AG04449 (cell line): ENCODE measurements around the gene WDR47.

Source experiments
- CTCF ChIA-PET: fragments of 350-600 bp; formaldehyde crosslinking; extraction: SDS; loops from one replicate; lab custom pipeline; 2021; ENCODE audit warnings: antibody characterized with exemption; lab: Yijun Ruan, JAX
- POLR2A ChIA-PET: fragments of 400-600, 350-600 bp; formaldehyde crosslinking; extraction: SDS; loops from one replicate; lab custom pipeline; 2020; ENCODE audit warnings: antibody characterized with exemption, inconsistent platforms; lab: Yijun Ruan, JAX
- DNase-seq: peaks from one replicate; pipeline ENCODE4 v3.0.0-alpha.2; 2010; ENCODE audit warnings: low read depth, low spot score
- H3K4me3 ChIP-seq: 2 replicates; pipeline ENCODE4 v1.5.1; 2011; ENCODE audit warnings: low read depth, mild to moderate bottlenecking, control low read depth, low read length
- TF ChIP-seq, protein P1 (sequence below): IDR thresholded peaks from one replicate; pipeline ENCODE4 v1.5.1; 2011; ENCODE audit warnings: mild to moderate bottlenecking, moderate library complexity, low read length, control low read depth, inconsistent platforms; ENCODE audit not compliant: insufficient read depth; ENCODE audit errors: missing control alignments

The WDR47 gene

DNA sequence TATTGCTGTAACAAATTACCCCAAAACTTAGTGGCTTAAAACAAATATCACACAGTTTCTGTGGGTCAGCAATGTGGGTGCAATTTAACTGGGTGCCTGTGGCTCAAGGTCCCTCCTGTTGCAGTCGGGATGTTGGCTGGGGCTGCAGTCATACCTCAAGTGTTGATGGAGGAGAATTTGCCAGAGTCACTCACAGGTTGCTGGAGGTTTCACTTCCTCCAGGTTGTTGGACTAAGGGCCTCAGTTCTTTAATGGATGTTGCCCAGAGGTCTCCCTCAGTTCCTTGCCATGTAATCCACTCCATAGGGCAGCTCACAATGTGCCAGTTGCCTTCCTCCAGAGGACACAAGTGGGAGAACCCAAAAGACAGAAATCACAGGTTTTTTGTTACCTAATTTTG lies 36.4 kb upstream of the WDR47 start:
- ChIA-PET CTCF (interaction anchor here (1.1 to 1.5 kb wide), 2 partner anchors 9 to 22 kb away, joined by 3 to 6 read pairs; no protein-coding TSS in a partner anchor), POLR2A (no interaction called here)

DNA sequence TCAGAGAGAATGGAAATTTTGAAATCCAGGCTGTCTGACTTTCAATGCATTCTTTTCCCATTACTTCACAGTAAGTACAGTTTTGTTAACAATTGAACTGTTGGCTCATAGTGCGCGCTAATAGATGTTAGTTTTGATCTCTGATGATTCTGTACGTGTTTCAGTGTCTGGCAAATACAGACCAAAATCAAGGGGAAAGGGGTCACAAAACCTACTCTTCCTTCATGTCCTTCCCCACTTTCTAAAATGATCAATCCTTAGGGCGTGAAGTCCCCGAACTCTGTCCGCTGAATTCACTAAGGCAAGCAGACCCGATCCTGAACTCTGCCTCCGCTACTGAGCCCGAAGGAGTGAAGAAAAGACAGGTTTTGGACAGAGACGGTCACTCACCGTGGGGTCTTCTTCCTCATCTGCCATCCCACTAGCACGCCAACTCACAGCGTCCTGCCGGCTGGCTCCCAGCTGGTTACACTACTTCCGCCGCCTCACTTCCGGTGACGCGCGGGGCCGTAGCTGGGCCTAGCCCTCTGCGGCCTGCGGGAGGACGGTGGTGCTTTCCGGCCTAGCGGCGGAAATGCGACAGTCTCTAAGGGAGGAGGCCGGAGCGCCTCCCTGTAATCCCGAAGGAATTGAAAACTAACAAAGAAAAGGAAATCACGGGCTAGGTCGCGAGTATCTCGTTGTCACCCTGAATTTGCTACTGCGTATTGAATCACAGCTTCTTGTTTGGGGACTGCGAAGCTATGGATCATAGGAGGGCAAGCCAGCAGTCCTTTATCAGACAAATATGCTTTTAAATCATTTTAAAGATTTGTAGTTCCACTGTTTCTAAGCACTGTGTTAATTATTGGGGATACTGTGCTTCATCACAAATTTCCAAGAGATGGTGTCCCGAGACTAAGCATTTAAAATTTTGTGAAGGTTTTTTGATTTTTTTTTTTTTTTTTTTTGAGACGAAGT lies 33.9 kb upstream of the WDR47 start, which contains the start of gene TAF13:
Gene TAF13 (minus strand): TSS at position 473 of the 960 bp plus-strand sequence. CDS start 56 bp downstream, at position 417.
- CTCF ChIA-PET, result interaction anchor here (1.0 to 2.3 kb wide), 6 partner anchors 9 to 24 kb away, joined by 3 to 11 read pairs (median 4); partner anchors contain the start of gene TMEM167B
- POLR2A ChIA-PET, result interaction anchor here (0.5 to 1.5 kb wide), 11 partner anchors 11 to 363 kb away, joined by 3 to 12 read pairs (median 3); partner anchors contain the start of genes TMEM167B and WDR47

More for the DNA sequence above, 36.4 kb upstream of the WDR47 start:
- DNase-seq, result no peak
- TF ChIP-seq, protein P1, sequence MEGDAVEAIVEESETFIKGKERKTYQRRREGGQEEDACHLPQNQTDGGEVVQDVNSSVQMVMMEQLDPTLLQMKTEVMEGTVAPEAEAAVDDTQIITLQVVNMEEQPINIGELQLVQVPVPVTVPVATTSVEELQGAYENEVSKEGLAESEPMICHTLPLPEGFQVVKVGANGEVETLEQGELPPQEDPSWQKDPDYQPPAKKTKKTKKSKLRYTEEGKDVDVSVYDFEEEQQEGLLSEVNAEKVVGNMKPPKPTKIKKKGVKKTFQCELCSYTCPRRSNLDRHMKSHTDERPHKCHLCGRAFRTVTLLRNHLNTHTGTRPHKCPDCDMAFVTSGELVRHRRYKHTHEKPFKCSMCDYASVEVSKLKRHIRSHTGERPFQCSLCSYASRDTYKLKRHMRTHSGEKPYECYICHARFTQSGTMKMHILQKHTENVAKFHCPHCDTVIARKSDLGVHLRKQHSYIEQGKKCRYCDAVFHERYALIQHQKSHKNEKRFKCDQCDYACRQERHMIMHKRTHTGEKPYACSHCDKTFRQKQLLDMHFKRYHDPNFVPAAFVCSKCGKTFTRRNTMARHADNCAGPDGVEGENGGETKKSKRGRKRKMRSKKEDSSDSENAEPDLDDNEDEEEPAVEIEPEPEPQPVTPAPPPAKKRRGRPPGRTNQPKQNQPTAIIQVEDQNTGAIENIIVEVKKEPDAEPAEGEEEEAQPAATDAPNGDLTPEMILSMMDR, result no peak
- H3K4me3 ChIP-seq, result no peak overlapping the region

DNA sequence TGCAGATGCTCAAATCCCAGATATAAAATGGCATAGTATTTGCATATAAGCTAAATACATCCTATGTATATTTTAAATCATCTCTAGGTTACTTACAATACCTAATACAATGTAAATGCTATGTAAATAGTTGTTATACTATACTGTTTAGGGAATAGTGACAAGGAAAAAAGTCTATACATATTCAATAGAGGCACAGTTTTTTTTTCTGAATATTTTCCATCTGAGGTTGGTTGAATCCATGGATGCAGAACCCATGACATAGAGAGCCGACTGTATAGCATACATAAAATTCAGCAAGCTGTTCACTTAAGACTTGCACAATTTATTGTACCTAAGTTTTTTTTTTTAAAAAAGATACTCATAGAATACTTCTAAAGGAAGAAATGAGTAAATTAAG lies 27.4 kb upstream of the WDR47 start:
- CTCF ChIA-PET, result no interaction called here
- POLR2A ChIA-PET, result no interaction called here
- no peak overlapping the region for H3K4me3 ChIP-seq
- TF ChIP-seq, protein P1, result no peak
- no peak for DNase-seq

More for the DNA sequence above, 33.9 kb upstream of the WDR47 start, which contains the start of gene TAF13:
- peak within 1 kb of the TSS; percentile 87 for H3K4me3 ChIP-seq
- TF ChIP-seq, protein P1, result peak; percentile 36
- DNase-seq, result peak; percentile 82

DNA sequence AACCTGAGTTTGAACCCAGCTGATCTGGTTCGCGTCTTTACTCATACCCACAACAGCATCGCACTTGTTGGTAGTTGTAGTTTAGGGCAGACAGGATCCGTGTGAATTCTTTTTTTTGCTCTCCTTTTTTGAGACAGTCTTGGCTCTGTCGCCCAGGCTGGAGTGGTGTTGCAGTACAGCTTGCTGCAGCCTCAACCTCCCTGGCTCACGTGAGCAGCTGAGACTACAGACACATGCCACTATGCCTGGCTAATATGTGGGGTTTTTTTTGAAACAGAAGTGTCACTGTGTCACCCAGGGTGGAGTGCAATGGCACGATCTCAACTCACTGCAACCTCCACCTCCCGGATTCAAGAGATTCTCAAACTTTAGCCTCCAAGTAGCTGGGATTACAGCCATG lies 26.0 kb upstream of the WDR47 start:
- no peak for DNase-seq
- TF ChIP-seq, protein P1, result no peak
- ChIA-PET CTCF (no interaction called here), POLR2A (interaction anchor here (0.6 to 1.5 kb wide), 2 partner anchors 22 to 33 kb away, joined by 4 read pairs; no protein-coding TSS in a partner anchor)
- no peak overlapping the region for H3K4me3 ChIP-seq

DNA sequence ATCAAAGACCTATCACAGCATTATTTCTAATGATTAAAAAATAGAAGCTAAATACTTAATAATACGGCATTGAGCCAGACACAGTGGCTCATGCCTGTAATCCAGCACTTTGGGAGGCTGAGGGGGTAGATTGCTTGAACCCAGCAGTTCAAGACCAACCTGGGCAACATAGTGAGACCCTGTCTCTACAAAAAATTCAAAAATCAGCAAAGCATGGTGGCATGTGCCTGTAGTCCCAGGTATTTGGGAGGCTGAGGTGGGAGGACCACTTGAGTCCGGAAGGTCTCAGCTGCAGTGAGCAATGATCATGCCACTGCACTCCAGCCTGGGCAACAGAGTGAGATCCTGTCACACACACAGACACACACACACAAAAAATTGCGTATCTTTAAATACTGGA lies 23.2 kb upstream of the WDR47 start:
- no peak overlapping the region for H3K4me3 ChIP-seq
- TF ChIP-seq, protein P1, result no peak
- POLR2A ChIA-PET, result no interaction called here
- DNase-seq, result no peak
- CTCF ChIA-PET, result interaction anchor here (0.8 kb wide), 1 partner anchor 35 kb away, joined by 3 read pairs; no protein-coding TSS in a partner anchor
